ENCODE results near the gene RAD23A.
A peak's percentile ranks its signal among the peaks of the same experiment; 100 is the strongest.
"Not testable (repeated sequence)": the region's sequence is repeated elsewhere in the genome, so short reads cannot be mapped to it uniquely, and the experiment has no call there.

Gene RAD23A

DNA sequence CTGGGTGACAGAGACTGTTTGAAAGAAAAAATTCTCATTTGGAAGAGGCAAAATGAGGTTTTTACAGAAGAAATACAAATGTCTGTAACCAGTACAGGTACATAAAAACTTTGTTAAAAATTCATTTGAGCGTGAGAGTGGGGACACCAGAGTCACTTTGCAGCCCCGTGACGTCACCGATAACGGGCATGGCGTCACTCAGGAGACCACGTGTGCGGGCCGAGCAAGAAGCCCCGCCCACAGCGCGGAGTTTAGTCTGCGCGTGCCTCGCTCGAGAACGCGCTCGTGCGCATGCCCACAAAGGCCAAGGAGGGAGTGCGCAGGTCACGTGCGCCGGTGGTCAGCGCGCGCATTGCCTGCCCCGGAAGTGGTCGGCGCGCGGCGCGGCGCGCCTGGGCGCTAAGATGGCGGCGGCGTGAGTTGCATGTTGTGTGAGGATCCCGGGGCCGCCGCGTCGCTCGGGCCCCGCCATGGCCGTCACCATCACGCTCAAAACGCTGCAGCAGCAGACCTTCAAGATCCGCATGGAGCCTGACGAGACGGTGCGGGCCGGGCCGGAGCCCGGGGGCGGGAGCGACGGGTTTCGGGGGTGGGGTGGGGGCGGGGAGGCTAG is at the start of gene RAD23A:
RAD23A (plus strand) TSS at position 384 of the 613 bp plus-strand sequence; CDS start at position 471, 87 bp downstream.
- peak; percentile 90 for DNase-seq (ENCODE audit: low spot score)

DNA sequence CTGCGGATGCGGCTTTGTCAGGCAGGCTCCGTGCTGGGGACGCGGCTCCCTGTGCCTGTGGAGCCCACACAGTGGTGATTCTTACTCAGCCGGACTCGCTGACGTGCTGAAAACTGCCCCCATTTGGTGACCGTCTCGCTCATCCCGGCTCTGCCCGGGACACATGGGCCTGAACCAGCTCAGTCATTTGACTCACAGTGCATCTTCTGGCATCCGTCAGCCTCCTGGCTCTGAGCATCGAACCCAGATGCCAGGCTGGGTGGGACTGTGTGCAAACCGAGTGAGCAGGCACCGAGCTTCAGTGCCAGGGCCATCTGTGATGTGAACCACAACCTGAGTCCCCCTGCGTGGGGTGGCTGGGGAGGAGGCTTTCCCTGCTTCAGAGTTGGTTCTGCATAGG is 49.2 kb upstream of the RAD23A start:
- no peak for DNase-seq (ENCODE audit: low spot score)

DNA sequence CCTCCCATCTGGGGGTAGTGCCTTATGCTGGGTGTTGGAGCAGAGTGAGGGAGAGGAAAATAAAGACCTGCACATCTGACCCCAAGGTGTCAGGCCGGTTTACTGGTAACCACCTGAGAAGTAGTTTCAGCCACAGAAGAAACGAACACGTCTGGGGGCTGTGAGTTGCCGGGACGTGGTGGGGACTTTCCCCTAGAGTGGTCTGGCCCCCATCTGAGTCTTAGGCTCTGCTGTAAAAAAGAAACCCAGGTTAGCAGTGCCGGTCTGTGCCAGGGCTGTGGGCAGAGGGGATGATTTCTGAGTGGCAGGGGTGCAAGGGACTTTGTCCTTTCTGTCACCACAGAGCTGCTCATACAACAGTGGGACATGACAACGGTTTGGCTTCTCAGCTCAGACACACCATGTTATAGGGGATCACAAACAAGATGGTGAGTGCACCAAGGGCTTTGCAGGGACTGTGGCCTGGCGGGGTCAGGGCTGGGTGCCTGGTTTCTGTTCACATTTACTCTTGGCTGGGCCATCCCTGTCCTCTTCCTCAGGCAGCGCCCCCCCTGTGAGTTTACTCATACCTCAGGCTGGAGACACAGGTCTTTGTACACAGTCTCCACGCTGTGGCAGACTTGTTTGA is 45.7 kb upstream of the RAD23A start:
- DNase-seq (ENCODE audit: low spot score) = no peak

DNA sequence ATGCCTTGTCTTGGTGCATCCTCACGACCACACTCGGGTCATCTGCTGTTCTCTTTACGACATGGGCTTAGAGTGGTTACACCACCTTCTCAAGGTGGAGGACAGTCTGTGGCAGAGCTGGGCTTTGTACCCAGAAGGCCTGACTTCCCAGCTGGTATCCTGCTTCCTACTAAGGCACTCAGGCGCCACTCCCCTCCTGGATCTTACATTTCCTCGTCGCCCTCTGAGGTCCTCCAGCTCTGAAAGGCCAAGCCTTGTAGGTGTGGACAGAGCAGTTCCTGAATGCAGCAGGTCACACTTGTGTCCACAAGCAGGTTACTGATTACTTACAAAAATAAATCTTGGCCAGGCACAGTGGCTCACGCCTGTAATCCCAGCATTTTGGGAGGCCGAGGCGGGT is 38.5 kb upstream of the RAD23A start:
- no peak for DNase-seq (ENCODE audit: low spot score)

DNA sequence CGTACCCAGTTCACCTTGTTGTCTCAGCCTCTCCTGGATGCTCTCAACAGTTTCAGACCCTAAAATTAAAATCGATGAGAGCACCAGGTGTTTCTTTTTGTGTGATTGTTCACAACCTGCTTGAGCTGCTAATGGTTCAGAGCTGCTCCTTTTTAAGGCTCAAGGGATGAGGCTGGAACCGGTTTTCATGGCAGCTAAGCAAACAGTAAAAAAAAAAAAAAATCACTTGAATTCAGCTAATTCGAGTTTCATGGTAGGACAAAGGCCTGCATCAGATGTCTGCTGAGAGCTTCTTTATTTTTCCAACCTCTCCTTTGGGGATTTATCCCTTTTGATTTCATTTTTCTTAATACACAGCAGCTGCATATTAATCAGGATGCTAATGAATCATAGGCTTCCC is 33.1 kb upstream of the RAD23A start:
- no peak for DNase-seq (ENCODE audit: low spot score)

DNA sequence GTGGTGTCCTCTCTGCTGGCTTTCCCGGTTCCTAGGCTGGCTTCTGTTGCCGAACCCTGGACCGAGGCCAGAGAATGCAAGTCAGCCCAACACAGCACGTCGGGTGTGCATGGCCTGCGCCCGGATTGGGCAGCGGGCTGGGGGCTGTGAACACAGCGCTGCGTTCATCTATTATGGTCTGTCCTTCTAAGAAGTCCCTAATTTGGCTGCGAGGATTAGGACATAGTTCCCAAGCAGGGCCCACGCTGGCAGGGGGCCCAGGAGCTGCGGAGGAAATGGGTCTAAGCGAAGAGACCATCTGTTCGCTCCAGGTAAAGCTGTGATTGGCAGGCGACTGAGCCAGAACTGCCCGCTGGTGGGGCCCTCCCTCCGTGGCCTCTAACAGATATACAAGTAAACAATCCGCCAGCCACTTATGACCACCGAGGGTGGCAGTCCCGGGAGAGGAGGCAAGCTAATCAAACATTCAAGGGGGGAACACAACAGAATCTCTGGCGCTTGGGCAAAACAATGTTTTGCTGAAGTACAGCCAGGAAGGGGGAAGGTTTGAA is 32.6 kb upstream of the RAD23A start:
- DNase-seq (ENCODE audit: low spot score) = peak; percentile 80

DNA sequence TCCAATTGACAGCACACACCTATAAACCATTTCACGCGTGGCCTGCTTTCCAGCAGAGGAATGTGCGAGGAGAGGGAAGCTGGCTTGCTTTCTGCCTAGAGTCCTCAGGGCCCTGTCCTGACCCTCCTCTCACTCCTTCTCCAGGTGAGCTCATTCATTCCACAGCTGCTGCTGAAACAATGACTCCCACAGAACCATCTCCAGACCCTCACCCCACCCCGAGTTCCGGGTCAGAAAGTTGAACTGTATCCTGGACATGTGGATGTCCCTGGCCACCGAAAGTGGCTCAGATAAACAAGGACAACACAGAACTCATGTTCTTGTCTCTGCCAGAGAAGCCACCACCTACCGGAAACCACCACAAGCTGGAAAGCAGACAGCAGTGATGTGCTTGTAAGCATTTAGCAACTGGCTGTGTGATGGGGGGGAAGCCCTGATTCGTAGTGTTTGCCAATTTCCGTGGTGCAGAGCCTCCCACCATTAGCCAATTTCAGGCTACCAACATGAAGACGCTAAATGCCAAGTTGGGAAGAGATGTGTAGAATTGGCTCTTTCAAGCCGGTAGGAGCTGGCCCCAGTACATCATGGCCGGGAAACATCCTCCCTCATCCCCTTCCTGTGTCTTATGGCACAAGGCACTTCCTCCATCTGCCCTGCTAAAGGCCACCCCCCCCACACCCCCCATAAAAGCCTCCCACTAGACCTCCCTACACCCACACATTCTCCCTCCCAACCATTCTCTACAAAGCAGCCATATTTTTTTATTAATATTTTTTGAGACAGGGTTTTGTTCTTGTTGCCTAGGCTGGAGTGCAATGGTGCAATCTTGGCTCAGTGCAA is 31.6 kb upstream of the RAD23A start:
- peak; percentile 57 for DNase-seq (ENCODE audit: low spot score)

DNA sequence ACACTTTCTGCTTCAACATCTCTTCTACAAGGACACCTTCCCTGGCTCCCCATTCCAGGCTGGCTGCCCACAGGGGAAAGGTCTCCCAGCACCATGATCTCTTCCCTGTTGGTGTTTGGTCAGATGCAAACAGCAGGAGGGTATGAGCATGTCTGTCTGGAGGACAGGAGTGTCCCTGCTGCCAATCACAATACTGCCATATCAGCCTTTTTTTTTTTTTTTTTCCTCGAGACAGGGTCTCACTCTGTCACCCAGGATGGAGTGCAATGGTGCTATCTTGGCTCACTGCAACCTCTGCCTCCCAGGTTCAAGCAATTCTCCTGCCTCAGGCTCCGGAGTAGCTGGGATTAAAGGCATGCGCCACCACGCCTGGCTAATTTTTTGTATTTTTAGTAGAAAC is 29.8 kb upstream of the RAD23A start:
- not testable (repeated sequence) for DNase-seq (ENCODE audit: low spot score)

DNA sequence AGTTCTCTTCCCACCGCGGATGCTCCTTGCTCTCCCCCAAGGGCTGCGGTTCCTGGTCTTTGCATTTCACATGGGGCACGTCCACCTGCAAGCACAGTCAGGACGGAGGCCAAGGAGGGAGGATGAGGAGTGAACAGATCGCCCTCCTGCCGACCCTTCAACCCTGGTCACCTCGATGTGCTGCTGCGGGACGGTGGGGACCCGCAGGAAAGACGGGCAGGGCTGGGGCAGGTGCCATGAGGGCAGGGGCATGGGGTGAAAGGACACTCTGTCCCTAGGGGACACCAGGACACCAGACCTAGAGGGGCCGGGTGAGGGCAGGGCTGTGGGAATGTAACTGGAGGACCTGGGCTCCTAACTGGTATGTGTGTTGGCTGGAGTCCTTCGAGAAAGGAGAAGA is 27.4 kb upstream of the RAD23A start:
- no peak for DNase-seq (ENCODE audit: low spot score)

DNA sequence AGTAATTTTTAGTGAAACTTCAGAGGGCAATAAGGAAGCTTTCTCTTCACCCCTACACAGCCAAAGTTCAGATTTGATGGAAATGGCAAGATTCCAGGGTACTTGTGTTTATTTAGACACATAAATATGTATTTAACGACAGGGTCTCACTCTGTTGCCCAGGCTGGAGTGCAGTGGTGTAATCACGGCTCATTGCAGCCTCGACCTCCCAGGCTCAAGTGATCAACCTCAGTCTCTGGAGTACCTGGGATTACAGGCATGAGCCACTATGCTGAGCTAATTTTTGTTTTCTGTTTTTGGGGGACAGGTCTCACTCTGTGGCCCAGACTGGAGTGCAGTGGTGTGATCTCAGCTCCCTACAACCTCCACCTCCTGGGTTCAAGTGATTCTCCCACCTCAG is 24.6 kb upstream of the RAD23A start:
- no peak for DNase-seq (ENCODE audit: low spot score)

DNA sequence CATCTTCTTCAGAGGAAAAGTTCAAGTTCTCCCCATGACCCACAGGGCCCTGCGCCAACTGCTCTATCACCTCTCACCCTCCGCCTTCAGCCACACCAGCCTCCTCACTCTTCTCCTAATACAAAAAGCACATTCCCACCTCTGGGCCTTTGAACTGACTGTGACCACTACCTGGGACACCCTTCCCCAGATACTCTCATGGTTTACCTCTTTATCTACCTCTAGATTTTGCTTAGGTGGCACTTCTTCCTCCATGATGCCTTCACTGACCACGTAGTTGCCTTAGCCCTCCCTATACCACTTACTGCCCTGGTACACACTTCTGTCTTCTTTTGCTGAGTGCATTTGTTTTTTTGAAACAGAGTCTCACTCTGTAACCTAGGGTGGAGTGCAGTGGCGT is 22.7 kb upstream of the RAD23A start:
- DNase-seq (ENCODE audit: low spot score) = no peak

DNA sequence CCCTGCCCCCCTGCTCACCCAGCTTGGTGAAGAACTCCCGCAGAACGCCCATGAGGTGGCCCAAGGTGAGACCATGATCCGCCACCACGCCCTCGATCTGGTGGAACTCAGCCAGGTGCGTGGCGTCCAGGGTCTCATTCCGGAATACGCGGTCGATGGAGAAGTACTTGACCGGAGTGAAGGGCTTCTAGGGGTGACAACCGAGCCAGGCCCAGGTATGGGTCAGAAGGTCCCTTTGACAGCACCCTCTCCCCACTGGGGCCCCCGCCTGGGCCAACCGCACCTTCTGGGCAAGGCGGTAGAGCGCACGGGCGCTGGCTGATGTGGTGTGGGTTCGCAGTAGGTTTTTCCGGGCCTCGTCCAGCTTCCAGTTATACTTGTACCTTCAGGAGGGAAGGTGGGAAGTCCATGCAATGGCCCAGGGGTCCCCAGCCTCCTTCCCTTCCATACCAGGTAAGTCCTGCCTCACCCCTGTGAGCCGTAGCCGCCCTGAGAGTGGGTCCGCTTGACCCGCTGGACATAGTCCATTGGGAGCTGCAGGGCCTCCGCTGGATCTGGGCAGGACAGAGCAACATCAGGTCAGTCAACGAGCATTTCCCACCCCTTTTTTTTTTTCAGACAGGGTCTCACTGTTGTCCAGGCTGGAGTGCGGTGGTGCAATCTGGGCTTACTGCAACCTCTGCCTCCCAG is 20.9 kb upstream of the RAD23A start:
- no peak for DNase-seq (ENCODE audit: low spot score)

DNA sequence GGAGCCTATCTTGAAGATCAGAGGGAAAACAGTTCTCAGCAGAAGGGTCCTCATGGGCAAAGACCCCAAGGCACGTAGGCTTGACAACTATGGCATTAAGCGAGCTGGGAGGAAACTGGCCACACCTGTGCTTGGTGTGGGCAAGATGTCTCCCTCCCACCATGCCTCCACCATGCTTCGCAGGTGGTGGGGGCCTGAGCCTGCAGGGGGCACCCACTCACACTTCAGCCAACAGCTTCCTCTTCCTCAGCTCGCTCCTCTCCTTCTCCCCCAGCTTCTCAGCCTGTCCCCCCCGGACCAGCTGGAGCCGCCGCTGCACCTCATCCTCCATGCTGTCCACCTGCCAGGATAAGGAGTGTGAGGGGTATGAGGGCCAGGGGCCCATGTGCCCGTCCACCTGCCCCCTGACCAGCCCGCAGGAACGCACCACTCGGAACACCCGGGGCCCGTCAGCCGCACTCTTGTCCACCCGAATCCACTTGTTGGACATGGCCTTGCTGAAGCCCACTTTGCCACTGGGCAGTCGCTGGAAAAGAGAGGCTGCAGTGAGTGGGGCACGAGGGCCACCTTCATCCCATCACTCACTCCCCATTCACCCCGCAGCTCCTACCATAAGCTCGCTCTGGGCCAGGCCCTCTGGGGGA is 15.5 kb upstream of the RAD23A start:
- DNase-seq (ENCODE audit: low spot score) = no peak

DNA sequence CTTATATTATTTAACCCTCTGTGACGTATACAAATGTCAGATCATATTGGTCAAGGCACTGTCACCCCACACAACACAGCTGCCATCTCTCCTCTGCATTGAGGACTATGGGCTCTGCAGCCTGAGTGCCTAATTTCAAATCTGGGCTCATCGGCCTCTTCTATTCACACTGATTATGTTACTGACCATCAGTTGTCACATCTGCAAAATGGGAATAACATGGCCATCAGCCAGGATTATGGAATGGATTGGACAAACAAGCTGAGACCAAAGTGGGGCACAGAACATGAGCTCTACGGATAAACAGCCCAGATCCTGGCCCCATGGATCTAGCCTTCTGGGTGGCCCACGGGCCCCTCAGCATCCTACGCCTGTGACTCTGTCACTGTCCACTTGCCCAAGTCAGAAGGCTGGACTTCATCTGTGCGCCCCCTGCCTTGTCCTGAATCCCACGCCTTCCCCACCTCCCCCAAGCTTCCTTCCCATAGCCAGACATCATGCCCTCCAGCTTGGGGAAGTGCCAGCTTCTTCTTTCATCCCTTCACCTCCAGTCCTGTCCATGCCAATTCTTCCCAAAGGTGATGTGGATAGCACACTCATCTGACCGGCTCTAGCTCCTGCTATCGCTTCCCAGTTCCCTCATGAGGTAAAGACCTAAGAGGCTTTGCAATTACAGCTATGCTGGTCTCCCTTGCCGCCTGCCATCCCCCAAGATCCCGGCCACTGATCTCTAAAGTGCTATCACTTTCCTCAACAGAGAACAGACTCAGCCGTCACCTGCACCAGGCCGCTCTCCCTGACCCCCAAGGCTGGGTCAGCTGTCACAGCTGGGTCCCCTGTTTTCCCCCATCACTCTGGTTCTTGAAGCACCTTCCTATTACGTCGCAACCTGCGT is 13.0 kb upstream of the RAD23A start:
- DNase-seq (ENCODE audit: low spot score) = no peak

DNA sequence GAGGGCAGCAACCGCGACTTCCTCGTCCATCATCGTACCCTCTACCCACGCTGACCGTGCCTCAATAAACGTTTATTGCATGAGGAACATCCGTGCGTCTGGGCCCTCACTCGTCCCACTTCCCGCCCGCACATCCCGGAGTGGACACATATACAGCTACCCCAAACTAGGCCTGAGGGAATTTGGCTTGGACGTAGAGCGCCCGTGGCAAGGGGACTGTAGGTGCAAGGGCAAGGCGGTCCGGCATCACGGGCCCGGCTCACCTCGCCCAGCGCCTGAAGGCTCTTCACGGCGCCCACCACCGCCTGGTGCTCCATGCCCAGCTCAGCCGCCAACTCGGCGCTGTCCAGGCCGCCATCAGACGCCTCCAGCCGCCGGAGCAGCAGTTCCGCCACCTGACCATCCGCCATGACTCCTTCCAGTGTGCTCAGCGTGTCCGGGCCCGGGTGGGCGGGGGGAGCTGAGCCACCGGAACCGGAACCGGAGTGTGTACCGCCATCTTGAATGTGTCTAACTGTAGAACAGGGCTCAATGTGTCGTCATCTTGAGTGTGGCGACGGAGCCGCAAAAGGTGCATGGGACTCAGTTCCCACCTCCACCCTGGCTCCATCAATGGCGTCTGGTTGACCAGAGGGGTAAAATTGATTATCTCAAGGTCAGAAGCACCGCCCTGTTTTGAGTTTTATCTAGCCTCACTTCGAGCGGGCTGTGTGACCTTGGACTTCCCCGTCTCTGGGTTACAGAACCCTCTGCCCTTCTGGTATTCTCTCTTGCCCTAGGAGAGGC is 12.2 kb upstream of the RAD23A start, which contains the start of gene FARSA:
FARSA (minus strand) TSS at position 425 of the 786 bp plus-strand sequence; CDS start at position 410, 15 bp downstream.
- peak; percentile 95 for DNase-seq (ENCODE audit: low spot score)

DNA sequence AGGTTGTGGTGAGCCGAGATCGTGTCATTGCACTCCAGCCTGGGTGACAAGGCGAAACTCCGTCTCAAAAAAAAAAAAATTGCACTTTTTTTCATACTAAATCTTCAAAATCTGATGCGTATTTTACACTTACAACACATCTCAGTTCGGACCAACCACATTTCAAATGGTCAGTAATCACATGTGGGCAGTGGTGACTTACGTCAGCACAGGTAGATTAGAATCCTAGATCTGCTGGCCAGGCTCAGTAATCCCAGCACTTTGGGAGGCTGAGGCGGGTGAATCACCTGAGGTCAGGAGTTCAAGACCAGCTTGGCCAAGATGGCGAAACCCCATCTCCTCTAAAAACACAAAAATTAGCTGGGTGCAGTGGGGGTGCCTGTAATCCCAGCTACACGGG is 10.6 kb upstream of the RAD23A start:
- DNase-seq (ENCODE audit: low spot score) = no peak

DNA sequence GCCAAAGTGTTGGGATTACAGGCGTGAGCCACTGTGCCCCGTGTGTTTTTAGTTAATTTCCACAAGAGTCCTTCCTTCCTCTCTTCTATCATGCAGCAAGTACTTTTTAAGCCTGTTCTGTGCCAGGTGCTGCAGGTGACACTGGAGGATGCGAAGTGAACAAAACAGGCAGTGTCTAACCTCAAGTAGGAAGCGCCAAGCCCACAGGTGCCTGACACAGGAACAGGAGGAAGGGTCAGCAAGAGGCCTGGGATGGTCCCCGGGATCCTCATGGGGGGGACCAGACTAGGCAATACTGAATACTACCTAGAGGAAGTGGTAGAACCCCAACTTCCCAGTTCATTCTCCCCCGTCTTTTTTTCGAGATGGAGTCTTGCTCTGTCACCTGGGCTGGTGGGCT is 9.1 kb upstream of the RAD23A start:
- DNase-seq (ENCODE audit: low spot score) = no peak

DNA sequence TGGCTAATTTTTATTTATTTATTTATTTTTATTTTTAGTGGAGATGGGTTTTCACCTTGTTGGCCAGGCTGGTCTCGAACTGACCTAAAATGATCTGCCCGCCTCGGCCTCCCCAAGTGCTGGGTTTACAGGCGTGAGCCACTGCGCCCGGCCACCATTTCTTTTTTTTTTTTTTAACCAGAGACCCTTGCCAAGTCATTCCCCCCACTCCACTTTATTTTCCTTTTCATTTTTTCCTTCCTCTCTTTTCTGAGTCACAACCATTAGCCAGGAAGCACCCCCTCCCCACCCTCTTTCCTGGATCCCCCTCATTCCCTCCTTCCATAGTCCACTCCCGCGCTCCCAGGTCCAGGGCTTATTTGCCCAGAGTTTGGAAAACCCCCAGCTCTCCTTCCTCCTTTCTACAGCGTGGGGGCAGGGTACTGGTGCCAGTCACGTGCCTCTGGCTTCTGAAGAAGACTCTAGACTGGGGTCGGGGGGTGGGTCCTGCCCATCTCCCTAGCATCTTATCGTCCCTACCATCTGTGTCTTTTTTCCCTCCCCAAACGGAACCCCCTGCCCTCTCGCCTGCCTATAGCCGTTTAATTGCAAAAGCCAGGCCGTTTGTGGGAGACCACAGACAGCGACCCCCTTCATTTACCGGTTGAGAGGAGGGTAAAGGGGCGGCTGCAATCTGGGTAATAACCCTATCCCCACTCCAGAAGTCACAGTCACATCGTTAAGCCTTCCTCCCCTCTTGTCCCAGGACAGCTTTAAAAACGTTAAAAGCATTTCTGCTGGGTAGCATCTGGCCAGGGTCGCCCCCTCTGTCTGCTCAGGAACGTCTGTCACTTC is 8.4 kb upstream of the RAD23A start:
- DNase-seq (ENCODE audit: low spot score) = peak; percentile 57

All from pons (tissue), 1 donor.